GM21515 (cell line): ENCODE results near the gene KIF16B.
"Not testable (repeated sequence)": the region's sequence is repeated elsewhere in the genome, so short reads cannot be mapped to it uniquely, and the experiment has no call there.

Source experiments
- ATAC-seq: cut with Tn5 transposase; IDR thresholded peaks from one replicate; pipeline ENCODE4 v1.9.1; 2021; ENCODE audit not compliant: unreplicated experiment

The KIF16B gene

GRCh38 chr20:16573001-16573965, at the start of gene KIF16B:
Gene KIF16B (minus strand): TSS chr20:16573448. CDS start chr20:16573275, 173 bp downstream.
- peak; percentile 80 for ATAC-seq

GRCh38 chr20:16622501-16622900, 49.3 kb upstream of the KIF16B start:
- ATAC-seq = no peak

GRCh38 chr20:16621435-16622141, 48.3 kb upstream of the KIF16B start:
- no peak for ATAC-seq

GRCh38 chr20:16620961-16621360, 47.7 kb upstream of the KIF16B start:
- no peak for ATAC-seq

GRCh38 chr20:16619953-16620352, 46.7 kb upstream of the KIF16B start:
- no peak for ATAC-seq

GRCh38 chr20:16617056-16617455, 43.8 kb upstream of the KIF16B start:
- ATAC-seq = no peak

- ATAC-seq = no peak
These were observed 43.1 kb upstream of the KIF16B start for GRCh38 chr20:16616317-16616716.

- ATAC-seq = no peak
These were observed 42.0 kb upstream of the KIF16B start for GRCh38 chr20:16615199-16615598.

- ATAC-seq = no peak
These were observed 40.7 kb upstream of the KIF16B start for GRCh38 chr20:16613954-16614353.

- no peak for ATAC-seq
These were observed 39.5 kb upstream of the KIF16B start for GRCh38 chr20:16612706-16613105.

- no peak for ATAC-seq
These were observed 38.6 kb upstream of the KIF16B start for GRCh38 chr20:16611817-16612216.

GRCh38 chr20:16609066-16609465, 35.8 kb upstream of the KIF16B start:
- no peak for ATAC-seq

- no peak for ATAC-seq
These were observed 35.0 kb upstream of the KIF16B start for GRCh38 chr20:16608277-16608650.

GRCh38 chr20:16607364-16608276, 34.4 kb upstream of the KIF16B start:
- ATAC-seq = no peak

- no peak for ATAC-seq
These were observed 33.3 kb upstream of the KIF16B start for GRCh38 chr20:16606468-16607070.

GRCh38 chr20:16601047-16601446, 27.8 kb upstream of the KIF16B start:
- no peak for ATAC-seq

GRCh38 chr20:16599257-16599656, 26.0 kb upstream of the KIF16B start:
- no peak for ATAC-seq

- ATAC-seq = no peak
These were observed 23.7 kb upstream of the KIF16B start for GRCh38 chr20:16596991-16597390.

GRCh38 chr20:16596404-16596803, 23.2 kb upstream of the KIF16B start:
- not testable (repeated sequence) for ATAC-seq

GRCh38 chr20:16595376-16595775, 22.1 kb upstream of the KIF16B start:
- ATAC-seq = no peak
